GM23338 (cell line): ENCODE data around the gene LILRB1.

Source experiments
- EZH2 ChIP-seq: fragments of 200-600 bp; sonication (generic); IDR thresholded peaks from one replicate; pipeline ENCODE4 v1.8.0; 2017; ENCODE audit warnings: antibody characterized with exemption, mild to moderate bottlenecking, low read depth; ENCODE audit not compliant: unreplicated experiment
- EZH2phosphoT487 ChIP-seq: fragments of 200-600 bp; sonication (generic); IDR thresholded peaks from one replicate; pipeline ENCODE4 v1.8.1; 2018; ENCODE audit warnings: antibody characterized with exemption; ENCODE audit not compliant: unreplicated experiment
- JUNB ChIP-seq: IDR thresholded peaks from one replicate; pipeline ENCODE4 v1.6.1; 2016; ENCODE audit warnings: antibody characterized with exemption; ENCODE audit not compliant: unreplicated experiment
- NANOG ChIP-seq: IDR thresholded peaks from 2 replicates; pipeline ENCODE4 v1.6.1; 2016; ENCODE audit warnings: antibody characterized with exemption, borderline replicate concordance
- POLR2AphosphoS5 ChIP-seq: IDR thresholded peaks from 2 replicates; pipeline ENCODE4 v1.6.1; 2016; ENCODE audit warnings: antibody characterized with exemption, low read depth
- TF ChIP-seq, protein P1 (sequence below), 2 experiments: fragments of 200-600 bp in 1 of 2; sonication (generic) in 1 of 2; conservative IDR thresholded peaks; 2 replicates each; pipeline versions ENCODE4 v1.5.1 to v1.6.1; 2016 to 2017; ENCODE audit warnings: antibody characterized with exemption in 2 of 2, low read depth in 2 of 2, mild to moderate bottlenecking in 2 of 2, moderate library complexity in 1 of 2
- TF ChIP-seq, protein P2 (sequence below): IDR thresholded peaks from one replicate; pipeline ENCODE4 v1.6.1; 2018; ENCODE audit warnings: antibody characterized with exemption; ENCODE audit not compliant: unreplicated experiment
- TF ChIP-seq, protein P3 (sequence below): fragments of 250-450 bp; sonication (Bioruptor Pico); IDR thresholded peaks from 2 replicates; pipeline ENCODE4 v1.5.0; 2020; ENCODE audit warnings: mild to moderate bottlenecking, moderate library complexity
- TF ChIP-seq, protein P4 (sequence below): IDR thresholded peaks from 2 replicates; pipeline ENCODE4 v1.6.1; 2016; ENCODE audit warnings: antibody characterized with exemption

DNA sequence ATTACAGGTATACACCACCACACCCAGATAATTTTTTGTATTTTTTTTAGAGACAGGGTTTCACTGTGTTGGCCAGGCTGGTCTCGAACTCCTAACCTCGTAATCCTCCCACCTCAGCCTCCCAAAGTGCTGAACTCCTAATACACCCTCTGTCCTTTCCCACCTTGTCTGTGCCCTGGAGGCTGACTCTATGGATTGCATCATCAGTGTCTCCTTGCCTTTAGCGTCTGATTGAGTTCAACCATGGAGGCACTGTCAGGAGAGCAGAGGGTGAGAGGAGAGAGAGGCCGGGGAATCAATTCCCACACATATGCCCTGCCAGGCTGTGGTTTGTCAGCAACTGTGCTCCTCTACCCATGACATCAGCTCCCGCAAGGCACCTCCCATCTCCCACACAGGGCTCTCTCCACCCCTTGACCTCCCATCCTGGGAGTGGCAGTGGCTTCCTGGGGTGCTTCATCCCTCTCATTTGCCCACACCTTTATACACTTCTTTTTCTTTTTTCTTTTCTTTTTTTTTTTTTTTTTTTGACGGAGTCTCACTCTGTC, 19.9 kb downstream of the LILRB1 start:
- TF ChIP-seq, protein P1, sequence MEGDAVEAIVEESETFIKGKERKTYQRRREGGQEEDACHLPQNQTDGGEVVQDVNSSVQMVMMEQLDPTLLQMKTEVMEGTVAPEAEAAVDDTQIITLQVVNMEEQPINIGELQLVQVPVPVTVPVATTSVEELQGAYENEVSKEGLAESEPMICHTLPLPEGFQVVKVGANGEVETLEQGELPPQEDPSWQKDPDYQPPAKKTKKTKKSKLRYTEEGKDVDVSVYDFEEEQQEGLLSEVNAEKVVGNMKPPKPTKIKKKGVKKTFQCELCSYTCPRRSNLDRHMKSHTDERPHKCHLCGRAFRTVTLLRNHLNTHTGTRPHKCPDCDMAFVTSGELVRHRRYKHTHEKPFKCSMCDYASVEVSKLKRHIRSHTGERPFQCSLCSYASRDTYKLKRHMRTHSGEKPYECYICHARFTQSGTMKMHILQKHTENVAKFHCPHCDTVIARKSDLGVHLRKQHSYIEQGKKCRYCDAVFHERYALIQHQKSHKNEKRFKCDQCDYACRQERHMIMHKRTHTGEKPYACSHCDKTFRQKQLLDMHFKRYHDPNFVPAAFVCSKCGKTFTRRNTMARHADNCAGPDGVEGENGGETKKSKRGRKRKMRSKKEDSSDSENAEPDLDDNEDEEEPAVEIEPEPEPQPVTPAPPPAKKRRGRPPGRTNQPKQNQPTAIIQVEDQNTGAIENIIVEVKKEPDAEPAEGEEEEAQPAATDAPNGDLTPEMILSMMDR (conservative IDR thresholded peaks at IDR 0.05; ENCODE audit: low read depth in 2 of 2), result no peak
- TF ChIP-seq, protein P2, sequence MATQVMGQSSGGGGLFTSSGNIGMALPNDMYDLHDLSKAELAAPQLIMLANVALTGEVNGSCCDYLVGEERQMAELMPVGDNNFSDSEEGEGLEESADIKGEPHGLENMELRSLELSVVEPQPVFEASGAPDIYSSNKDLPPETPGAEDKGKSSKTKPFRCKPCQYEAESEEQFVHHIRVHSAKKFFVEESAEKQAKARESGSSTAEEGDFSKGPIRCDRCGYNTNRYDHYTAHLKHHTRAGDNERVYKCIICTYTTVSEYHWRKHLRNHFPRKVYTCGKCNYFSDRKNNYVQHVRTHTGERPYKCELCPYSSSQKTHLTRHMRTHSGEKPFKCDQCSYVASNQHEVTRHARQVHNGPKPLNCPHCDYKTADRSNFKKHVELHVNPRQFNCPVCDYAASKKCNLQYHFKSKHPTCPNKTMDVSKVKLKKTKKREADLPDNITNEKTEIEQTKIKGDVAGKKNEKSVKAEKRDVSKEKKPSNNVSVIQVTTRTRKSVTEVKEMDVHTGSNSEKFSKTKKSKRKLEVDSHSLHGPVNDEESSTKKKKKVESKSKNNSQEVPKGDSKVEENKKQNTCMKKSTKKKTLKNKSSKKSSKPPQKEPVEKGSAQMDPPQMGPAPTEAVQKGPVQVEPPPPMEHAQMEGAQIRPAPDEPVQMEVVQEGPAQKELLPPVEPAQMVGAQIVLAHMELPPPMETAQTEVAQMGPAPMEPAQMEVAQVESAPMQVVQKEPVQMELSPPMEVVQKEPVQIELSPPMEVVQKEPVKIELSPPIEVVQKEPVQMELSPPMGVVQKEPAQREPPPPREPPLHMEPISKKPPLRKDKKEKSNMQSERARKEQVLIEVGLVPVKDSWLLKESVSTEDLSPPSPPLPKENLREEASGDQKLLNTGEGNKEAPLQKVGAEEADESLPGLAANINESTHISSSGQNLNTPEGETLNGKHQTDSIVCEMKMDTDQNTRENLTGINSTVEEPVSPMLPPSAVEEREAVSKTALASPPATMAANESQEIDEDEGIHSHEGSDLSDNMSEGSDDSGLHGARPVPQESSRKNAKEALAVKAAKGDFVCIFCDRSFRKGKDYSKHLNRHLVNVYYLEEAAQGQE, result no peak
- TF ChIP-seq POLR2AphosphoS5 (no peak), EZH2phosphoT487 (no peak), JUNB (no peak), EZH2 (no peak), NANOG (no peak)
- TF ChIP-seq, protein P3, sequence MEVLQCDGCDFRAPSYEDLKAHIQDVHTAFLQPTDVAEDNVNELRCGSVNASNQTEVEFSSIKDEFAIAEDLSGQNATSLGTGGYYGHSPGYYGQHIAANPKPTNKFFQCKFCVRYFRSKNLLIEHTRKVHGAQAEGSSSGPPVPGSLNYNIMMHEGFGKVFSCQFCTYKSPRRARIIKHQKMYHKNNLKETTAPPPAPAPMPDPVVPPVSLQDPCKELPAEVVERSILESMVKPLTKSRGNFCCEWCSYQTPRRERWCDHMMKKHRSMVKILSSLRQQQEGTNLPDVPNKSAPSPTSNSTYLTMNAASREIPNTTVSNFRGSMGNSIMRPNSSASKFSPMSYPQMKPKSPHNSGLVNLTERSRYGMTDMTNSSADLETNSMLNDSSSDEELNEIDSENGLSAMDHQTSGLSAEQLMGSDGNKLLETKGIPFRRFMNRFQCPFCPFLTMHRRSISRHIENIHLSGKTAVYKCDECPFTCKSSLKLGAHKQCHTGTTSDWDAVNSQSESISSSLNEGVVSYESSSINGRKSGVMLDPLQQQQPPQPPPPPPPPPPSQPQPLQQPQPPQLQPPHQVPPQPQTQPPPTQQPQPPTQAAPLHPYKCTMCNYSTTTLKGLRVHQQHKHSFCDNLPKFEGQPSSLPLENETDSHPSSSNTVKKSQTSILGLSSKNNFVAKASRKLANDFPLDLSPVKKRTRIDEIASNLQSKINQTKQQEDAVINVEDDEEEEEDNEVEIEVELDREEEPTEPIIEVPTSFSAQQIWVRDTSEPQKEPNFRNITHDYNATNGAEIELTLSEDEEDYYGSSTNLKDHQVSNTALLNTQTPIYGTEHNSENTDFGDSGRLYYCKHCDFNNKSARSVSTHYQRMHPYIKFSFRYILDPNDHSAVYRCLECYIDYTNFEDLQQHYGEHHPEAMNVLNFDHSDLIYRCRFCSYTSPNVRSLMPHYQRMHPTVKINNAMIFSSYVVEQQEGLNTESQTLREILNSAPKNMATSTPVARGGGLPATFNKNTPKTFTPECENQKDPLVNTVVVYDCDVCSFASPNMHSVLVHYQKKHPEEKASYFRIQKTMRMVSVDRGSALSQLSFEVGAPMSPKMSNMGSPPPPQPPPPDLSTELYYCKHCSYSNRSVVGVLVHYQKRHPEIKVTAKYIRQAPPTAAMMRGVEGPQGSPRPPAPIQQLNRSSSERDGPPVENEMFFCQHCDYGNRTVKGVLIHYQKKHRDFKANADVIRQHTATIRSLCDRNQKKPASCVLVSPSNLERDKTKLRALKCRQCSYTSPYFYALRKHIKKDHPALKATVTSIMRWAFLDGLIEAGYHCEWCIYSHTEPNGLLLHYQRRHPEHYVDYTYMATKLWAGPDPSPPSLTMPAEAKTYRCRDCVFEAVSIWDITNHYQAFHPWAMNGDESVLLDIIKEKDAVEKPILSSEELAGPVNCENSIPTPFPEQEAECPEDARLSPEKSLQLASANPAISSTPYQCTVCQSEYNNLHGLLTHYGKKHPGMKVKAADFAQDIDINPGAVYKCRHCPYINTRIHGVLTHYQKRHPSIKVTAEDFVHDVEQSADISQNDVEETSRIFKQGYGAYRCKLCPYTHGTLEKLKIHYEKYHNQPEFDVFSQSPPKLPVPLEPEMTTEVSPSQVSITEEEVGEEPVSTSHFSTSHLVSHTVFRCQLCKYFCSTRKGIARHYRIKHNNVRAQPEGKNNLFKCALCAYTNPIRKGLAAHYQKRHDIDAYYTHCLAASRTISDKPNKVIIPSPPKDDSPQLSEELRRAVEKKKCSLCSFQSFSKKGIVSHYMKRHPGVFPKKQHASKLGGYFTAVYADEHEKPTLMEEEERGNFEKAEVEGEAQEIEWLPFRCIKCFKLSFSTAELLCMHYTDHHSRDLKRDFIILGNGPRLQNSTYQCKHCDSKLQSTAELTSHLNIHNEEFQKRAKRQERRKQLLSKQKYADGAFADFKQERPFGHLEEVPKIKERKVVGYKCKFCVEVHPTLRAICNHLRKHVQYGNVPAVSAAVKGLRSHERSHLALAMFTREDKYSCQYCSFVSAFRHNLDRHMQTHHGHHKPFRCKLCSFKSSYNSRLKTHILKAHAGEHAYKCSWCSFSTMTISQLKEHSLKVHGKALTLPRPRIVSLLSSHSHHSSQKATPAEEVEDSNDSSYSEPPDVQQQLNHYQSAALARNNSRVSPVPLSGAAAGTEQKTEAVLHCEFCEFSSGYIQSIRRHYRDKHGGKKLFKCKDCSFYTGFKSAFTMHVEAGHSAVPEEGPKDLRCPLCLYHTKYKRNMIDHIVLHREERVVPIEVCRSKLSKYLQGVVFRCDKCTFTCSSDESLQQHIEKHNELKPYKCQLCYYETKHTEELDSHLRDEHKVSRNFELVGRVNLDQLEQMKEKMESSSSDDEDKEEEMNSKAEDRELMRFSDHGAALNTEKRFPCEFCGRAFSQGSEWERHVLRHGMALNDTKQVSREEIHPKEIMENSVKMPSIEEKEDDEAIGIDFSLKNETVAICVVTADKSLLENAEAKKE (CRISPR knock-in tag), result no peak
- TF ChIP-seq, protein P4, sequence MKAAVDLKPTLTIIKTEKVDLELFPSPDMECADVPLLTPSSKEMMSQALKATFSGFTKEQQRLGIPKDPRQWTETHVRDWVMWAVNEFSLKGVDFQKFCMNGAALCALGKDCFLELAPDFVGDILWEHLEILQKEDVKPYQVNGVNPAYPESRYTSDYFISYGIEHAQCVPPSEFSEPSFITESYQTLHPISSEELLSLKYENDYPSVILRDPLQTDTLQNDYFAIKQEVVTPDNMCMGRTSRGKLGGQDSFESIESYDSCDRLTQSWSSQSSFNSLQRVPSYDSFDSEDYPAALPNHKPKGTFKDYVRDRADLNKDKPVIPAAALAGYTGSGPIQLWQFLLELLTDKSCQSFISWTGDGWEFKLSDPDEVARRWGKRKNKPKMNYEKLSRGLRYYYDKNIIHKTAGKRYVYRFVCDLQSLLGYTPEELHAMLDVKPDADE, result no peak
